ENCODE data around the gene CCAR1.
"Not testable (repeated sequence)": the region's sequence is repeated elsewhere in the genome, so short reads cannot be mapped to it uniquely, and the experiment has no call there.

The CCAR1 gene, protein sequence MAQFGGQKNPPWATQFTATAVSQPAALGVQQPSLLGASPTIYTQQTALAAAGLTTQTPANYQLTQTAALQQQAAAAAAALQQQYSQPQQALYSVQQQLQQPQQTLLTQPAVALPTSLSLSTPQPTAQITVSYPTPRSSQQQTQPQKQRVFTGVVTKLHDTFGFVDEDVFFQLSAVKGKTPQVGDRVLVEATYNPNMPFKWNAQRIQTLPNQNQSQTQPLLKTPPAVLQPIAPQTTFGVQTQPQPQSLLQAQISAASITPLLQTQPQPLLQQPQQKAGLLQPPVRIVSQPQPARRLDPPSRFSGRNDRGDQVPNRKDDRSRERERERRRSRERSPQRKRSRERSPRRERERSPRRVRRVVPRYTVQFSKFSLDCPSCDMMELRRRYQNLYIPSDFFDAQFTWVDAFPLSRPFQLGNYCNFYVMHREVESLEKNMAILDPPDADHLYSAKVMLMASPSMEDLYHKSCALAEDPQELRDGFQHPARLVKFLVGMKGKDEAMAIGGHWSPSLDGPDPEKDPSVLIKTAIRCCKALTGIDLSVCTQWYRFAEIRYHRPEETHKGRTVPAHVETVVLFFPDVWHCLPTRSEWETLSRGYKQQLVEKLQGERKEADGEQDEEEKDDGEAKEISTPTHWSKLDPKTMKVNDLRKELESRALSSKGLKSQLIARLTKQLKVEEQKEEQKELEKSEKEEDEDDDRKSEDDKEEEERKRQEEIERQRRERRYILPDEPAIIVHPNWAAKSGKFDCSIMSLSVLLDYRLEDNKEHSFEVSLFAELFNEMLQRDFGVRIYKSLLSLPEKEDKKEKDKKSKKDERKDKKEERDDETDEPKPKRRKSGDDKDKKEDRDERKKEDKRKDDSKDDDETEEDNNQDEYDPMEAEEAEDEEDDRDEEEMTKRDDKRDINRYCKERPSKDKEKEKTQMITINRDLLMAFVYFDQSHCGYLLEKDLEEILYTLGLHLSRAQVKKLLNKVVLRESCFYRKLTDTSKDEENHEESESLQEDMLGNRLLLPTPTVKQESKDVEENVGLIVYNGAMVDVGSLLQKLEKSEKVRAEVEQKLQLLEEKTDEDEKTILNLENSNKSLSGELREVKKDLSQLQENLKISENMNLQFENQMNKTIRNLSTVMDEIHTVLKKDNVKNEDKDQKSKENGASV

GRCh38 chr10:68720793-68721672, at the start of gene CCAR1:
Gene CCAR1 (plus strand): TSS chr10:68721239. CDS start chr10:68722505, 1,266 bp downstream.
- peak; percentile 92 for DNase-seq (ENCODE audit: low read depth)

GRCh38 chr10:68684413-68684812, 36.6 kb upstream of the CCAR1 start:
- no peak for DNase-seq (ENCODE audit: low read depth)

GRCh38 chr10:68696018-68696417, 25.0 kb upstream of the CCAR1 start:
- DNase-seq (ENCODE audit: low read depth) = no peak

DNA sequence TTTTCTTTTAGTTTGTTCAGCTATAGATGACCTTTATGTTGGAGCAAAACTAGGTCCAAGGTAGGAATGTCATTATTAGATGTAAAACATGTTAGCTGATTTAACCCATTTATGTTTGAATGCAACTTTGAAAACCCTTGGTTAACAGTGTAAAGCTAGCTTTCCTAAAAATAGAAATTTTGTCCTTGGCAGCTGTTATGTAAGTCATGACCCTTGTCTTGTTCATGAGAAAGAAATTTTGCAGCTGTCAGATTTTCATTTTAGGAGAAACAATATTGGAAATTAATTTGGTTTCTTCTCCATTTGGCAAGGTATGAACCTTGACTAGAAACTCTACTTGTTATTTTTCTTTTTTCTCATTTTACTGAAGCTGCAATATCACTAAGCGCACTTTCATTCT, 23.9 kb upstream of the CCAR1 start:
- no peak for DNase-seq (ENCODE audit: low read depth)

- no peak for DNase-seq (ENCODE audit: low read depth)
Measured at GRCh38 chr10:68700197-68700596, 20.8 kb upstream of the CCAR1 start.

- DNase-seq (ENCODE audit: low read depth) = no peak
Measured at GRCh38 chr10:68705548-68705947, 15.5 kb upstream of the CCAR1 start.

- not testable (repeated sequence) for DNase-seq (ENCODE audit: low read depth)
Measured at GRCh38 chr10:68708987-68709386, 12.1 kb upstream of the CCAR1 start.

- not testable (repeated sequence) for DNase-seq (ENCODE audit: low read depth)
Measured at GRCh38 chr10:68713065-68713464, 8.0 kb upstream of the CCAR1 start.

DNA sequence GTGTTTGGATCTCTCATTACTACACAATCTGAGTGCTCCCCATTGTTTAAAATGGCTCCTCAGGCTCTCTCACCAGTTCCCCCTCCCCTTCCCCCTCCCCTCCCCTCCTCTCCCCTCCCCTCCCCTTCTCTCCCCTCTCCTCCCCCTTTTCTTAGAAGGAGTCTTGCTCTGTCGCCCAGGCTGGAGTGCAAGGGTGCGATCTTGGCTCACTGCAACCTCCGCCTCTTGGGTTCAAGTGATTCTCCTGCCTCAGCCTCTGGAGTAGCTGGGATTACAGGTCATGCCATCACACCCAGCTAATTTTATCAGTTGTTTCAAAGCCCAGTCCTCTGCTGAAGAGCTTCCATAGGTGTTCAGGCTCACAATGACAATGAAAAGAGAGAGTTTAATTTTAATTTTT, 3.6 kb upstream of the CCAR1 start:
- DNase-seq (ENCODE audit: low read depth) = no peak

DNA sequence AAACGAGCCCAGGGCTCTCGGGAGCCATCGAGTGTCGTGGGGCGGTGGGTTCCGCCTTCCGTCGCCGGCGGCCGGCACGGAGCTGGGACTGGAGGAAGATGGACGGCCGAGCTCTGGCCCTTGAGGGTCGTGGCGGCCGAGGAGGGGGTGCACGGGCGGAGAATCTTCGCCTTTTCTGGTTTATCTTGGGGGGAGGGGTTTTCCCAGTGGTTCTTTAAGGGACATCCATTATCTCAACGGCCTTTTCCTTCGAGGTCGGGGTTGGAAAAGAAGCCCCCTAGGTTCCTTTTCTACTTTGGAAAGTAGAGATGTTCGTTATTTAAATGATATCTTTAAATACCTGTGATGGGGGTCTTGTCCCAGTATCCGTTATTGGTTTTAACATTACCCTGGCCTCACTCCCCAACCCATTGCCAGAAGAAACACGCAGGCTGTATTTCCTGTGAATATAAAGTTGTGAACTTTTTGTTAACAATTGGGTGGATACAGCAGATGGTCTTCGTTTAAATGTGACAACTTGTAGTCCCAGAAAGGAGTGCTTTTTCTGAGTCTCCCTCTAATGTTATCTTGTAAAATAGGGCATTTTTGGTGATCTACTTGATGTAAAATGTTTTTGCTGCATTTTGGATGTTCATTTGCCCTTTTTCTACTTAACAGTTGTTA, 765 bp downstream of the CCAR1 start:
- no peak for DNase-seq (ENCODE audit: low read depth)

GRCh38 chr10:68725016-68725415, 4.0 kb downstream of the CCAR1 start:
- no peak for DNase-seq (ENCODE audit: low read depth)

DNA sequence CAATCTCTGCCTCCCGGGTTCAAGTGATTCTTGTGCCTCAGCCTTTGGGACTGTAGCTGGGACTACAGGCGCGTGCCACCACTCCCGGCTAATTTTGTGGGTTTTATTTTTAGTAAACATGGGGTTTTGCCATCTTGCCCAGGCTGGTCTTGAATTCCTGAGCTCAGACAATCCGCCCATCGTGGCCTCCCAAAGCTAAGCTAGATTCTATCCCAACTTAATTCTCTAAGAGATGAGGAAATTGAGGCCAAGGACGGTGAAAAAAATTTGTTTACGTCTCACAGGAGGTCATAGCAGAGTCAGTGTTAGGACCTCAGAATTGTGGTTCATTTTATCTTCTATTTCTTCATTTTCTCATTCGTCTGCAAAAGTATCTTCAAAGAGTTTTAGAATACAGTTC, 6.1 kb downstream of the CCAR1 start:
- no peak for DNase-seq (ENCODE audit: low read depth)

- no peak for DNase-seq (ENCODE audit: low read depth)
Measured at GRCh38 chr10:68732651-68733050, 11.6 kb downstream of the CCAR1 start.

GRCh38 chr10:68734349-68734748, 13.3 kb downstream of the CCAR1 start:
- DNase-seq (ENCODE audit: low read depth) = no peak

DNA sequence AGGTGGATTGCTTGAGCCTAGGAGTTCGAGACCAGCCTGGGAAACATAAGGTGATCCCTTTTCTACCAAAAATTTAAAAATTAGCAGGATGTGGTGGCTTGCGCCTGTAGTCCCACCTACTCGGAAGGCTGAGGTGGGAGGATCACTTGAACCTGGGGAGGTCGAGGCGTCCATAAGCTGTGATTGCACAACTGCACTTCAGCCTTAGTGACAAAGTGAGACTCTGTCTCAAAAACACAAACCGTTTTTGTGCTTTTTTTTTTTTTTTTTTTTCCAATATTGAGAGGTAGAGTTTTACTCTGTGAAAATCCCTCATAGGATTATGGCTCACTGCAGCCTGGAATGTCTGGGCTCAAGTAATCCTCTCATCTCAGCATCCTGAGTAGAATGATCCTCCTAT, 14.1 kb downstream of the CCAR1 start:
- no peak for DNase-seq (ENCODE audit: low read depth)

DNA sequence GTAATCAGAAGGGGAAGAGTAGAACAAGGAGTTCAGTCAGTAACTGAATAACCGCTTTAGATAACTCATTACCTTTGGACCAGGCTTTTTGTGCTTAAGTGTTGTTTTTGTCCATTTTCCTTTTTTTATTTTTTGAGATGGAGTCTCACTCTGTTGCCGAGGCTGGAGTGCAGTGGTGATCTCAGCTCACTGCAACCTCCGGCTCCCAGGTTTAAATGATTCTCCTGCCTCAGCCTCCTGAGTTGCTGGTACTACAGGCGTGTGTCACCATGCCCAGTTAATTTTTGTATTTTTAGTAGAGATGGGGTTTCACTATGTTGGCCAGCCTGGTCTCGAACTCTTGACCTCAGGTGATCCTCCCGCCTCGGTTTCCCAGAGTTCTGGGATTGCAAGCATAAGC, 14.7 kb downstream of the CCAR1 start:
- DNase-seq (ENCODE audit: low read depth) = not testable (repeated sequence)

GRCh38 chr10:68740676-68741075, 19.6 kb downstream of the CCAR1 start:
- DNase-seq (ENCODE audit: low read depth) = not testable (repeated sequence)

DNA sequence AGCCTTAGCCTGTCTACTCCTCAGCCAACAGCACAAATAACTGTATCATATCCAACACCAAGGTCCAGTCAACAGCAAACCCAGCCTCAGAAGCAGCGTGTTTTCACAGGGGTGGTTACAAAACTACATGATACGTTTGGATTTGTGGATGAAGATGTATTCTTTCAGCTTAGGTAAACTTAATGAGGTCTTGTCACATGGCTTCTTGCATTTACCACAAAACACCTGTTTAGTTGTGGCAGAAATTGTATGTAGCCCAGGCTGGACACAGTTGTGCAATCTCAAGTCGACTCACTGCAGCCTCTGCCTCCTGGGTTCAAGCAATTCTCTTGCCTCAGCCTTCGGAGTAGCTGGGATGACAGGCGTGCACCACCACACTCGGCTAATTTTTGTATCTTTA, 21.4 kb downstream of the CCAR1 start:
- DNase-seq (ENCODE audit: low read depth) = no peak

GRCh38 chr10:68752711-68753350, 31.8 kb downstream of the CCAR1 start:
- no peak for DNase-seq (ENCODE audit: low read depth)

- no peak for DNase-seq (ENCODE audit: low read depth)
Measured at GRCh38 chr10:68756246-68756645, 35.2 kb downstream of the CCAR1 start.

All from activated T-cell treated with anti-CD3 and anti-CD28 coated beads for 48 hours (primary cell).